ENCODE data around the gene LRRIQ4. TPM values are rescaled to one million over a fixed set of nuclear protein-coding genes. Genes with fewer than 3 reads are reported as not detected.

The LRRIQ4 gene
- under 0.01 and 0.19 TPM in 2 replicates for total RNA-seq

DNA sequence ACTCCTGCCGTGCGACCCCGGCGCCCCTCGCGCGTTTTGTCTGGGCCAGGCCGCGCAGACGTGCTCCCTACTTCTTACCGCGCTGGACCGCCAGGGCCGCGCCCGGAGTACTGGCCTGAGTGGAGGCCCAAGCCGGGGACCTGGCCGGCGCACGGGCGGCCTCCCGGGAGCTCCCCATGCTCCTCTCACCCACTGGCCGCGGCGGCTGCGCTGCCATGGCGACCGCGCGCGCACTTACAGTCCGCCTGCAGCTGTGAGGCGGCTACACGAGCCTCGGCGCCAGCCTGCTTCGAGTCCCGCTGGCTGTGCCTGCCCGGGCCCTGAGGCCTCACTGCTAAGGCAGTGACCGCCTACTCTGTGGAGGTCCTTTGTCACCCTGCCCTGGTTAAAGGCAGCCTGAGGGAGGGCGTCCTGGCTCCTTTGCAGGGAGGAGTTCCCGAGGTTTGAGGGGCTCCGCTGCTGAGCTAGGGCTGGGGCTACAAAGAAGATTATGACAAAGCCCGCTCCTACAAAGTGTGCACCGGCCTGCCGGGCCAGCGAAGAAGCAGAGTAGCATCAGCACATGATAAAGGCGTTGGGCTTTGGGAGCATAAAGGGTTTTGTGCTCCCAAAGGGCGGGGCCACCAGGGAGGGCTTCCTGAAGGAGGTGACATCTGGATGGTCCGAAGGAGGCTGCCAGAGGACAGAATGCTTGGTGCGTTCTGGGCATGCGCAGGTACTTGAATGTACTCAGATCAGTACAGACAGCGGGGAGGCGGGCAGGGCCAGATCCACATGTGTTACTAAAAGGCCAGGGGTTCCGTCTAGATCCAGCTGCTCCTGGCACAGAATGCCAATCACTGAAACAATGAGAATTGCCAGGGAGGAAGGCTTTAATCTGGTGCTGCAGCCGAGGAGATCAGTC lies at the start of gene LRRIQ4, which contains the start of gene LRRC34:
Gene LRRIQ4 (plus strand): TSS at position 539 of the 904 bp plus-strand sequence. CDS start 9,052 bp downstream, outside the sequence.
Gene LRRC34 (minus strand): TSS at position 573 of the 904 bp plus-strand sequence. CDS start 356 bp downstream, at position 217.

DNA sequence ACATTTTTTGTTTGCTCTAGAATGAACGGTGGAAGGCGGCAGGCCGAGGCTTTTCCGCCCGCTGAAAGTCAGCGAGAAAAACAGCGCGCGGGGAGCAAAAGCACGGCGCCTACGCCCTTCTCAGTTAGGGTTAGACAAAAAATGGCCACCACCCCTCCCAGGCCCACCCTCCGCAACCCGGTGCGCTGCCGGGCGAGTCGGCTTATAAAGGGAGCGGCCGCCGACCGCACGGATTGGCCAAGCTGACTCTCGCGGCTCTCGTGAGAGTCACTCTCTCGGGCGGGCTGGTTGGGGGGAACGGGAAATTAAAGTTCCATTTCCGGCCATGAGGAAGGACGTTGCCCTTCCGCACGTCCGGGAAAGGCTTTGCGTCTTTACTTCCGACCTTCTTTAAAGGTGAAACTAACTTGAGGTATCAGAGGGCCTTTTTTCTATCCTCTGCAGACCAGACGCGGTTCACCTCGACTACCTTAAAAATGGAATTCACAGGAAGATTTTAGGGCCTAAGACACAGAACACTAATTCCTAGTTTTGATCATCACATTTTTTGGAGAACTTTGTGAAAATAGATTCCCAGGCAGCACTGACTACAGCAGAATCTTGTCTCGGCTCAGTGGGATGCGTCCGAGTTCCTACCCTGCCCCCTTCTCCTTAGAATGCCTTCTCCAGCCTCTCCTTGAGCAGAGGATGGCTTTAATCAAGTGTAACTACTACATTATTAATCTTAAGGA lies 47.6 kb upstream of the LRRIQ4 start, which contains the start of gene TERC:
Gene TERC (minus strand): TSS at position 179 of the 731 bp plus-strand sequence.

DNA sequence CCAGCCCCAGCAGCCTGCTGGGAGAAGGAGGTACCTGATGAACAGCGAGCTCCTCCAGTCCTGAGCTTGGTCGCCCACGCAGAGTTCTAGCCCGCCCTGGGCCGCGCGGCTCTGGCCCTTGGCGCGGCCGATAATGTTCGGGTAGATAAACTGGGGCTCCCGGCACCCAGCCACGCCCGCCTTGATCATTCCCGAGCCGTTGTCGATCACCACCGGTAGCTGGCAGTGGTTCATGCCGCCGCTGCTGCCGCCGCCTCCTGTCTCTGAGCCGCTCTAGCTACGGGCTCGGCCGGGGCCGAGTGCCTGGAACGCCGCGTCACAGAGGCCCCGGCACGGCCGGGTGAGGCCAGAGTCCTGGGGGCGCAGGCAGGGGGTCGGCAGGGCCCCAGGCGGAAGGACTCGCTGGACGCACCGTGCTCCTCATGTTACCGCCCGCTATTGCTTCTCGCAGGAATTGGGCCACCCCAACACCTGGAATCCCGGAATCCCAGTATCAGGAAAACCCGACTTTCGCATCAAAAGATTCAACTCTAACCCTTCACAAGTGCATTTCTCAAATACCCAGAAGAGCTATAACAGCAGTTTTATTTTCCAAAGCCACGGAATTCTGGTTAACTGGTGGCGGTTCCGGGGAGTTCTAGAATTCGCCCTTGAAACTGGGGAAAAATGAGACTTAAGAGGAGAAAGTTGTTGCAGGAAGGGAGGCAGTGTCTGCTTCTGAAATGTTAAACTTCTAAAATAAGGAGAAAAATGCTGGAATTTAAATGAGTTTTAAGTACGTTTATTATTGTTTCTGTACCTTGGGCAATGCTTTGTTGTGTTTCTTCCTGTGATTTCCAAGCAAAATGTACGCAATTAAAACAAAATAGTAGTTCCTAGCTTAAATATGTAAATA lies 43.1 kb upstream of the LRRIQ4 start, which contains the start of gene ACTRT3:
Gene ACTRT3 (minus strand): TSS at position 275 of the 895 bp plus-strand sequence. CDS start 41 bp downstream, at position 234.

DNA sequence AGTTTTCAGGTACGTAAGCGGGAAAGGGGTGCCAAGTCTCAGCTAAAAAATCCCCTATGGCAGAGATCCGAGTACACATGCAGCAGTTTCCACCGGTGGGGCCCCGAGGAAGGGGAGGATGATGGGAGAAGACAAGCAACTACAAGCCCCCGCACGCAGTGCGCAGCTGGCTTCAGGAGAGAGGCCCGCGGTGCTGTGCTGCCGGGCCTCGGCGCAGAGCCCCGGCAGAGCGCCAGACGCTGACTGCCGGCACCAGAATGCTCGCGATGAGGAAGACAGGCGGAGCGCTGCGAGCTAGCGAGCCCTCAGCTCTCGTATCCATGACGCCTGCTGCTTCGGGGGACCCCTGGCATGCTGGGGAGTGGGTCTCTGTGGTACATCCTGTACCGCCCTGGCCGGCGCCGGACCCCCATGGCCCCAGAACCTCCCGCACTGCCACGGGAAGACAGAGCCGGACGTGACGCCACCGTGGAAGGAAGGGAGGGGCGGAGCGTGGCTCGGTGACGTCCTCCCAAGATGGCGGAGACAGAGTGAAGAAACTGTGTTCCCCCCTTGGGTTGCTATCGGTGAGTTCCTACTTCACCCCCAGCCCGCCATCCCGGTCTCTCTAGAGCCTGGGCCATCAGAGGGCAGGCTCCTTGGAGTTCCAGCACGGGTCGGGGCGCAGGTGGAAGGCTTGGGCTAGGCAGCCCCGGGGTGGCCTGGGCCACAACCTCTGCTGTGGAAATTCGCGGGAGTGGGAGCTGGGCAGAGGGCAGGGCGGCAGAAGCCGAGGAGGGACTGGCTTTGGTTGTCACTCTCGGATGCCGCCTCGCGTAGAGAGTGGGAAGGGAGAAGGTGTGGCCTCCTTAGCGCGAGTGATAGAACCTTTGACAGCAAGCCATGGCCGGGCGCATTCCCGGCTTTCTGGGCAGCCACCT lies 39.5 kb upstream of the LRRIQ4 start, which contains the start of gene MYNN:
Gene MYNN (plus strand): TSS at position 500 of the 920 bp plus-strand sequence. CDS start 900 bp downstream, outside the sequence.

DNA sequence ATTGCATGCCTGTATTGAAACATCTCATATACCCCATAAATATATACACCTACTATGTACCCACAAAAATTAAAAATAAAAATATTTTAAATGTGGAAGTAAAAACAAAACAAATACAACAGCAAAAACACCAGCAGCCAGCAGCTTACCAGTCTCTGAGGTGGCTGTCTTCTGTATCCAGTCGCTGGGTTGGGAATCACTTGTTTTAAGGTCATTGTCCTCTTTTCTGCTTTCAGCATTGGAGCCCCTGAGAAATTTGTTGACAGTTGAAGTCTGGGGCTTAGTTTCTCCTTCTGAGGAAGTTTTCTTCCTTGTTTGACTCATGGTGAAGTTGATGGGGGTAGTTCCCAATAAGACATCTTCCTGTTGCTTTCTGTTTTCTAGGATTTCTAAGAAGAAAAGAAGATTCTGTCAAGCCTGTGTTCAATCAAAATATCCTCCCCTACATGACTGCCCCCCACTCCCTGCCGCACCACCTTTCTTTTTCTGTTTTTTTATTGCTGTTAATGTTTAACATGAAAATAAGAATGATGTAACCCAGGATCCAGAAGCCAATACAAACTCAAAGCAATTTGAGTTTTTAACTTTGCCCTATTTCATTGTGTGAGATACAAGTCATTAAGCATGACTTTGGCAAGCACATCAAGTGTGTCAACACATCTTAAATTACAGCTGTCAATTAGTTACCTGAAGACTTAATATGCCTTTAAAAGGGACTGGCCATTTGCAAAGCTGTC lies 57.0 kb downstream of the LRRIQ4 start, which contains the start of gene LRRC31:
Gene LRRC31 (minus strand): TSS at position 452 of the 737 bp plus-strand sequence. CDS start 128 bp downstream, at position 324.

Other genes starting within 250 kb of the LRRIQ4 start
- 141 and 142 TPM in 2 replicates for gene MECOM, start 149.2 kb upstream of the LRRIQ4 start, total RNA-seq
- gene TERC, start 47.8 kb upstream of the LRRIQ4 start, total RNA-seq: 127 and 245 TPM in 2 replicates
- gene ACTRT3, start 43.3 kb upstream of the LRRIQ4 start, total RNA-seq: 4.9 TPM in 2 replicates
- gene MYNN, start 39.5 kb upstream of the LRRIQ4 start, total RNA-seq: 17.3 and 19.0 TPM in 2 replicates
- 1.6 and 3.8 TPM in 2 replicates for gene LRRC34, start within 50 bp of the LRRIQ4 start, total RNA-seq
- gene LRRC31, start 57.1 kb downstream of the LRRIQ4 start, total RNA-seq: not detected in 2 replicates
- gene SAMD7, start 98.7 kb downstream of the LRRIQ4 start, total RNA-seq: not detected in 2 replicates
- 27.1 and 35.0 TPM in 2 replicates for gene SEC62, start 153.9 kb downstream of the LRRIQ4 start, total RNA-seq
- 5.6 and 7.7 TPM in 2 replicates for gene GPR160, start 225.1 kb downstream of the LRRIQ4 start, total RNA-seq